BJ (cell line): ENCODE measurements around the gene HOXB8. TPM values are rescaled to one million over a fixed set of nuclear protein-coding genes. Genes with fewer than 3 reads are reported as not detected.

Experiments used
- CTCF ChIA-PET: fragments of 350-600 bp; formaldehyde crosslinking; extraction: SDS; loops from one replicate; lab custom pipeline; 2021; ENCODE audit warnings: antibody characterized with exemption, inconsistent platforms; lab: Yijun Ruan, JAX
- POLR2A ChIA-PET: fragments of 300-600 bp; sonication (Branson Sonifier 250); formaldehyde crosslinking; extraction: SDS; loops from one replicate; lab custom pipeline; 2021; ENCODE audit warnings: antibody characterized with exemption; lab: Charles Lee
- DNase-seq: peaks from one replicate; pipeline ENCODE4 v3.0.0-alpha.2; 2011; ENCODE audit warnings: low read depth
- H3K27me3 ChIP-seq: 2 replicates; pipeline ENCODE4 v1.6.0; 2011; ENCODE audit warnings: low read length; ENCODE audit not compliant: control insufficient read depth, insufficient read depth
- H3K36me3 ChIP-seq: 2 replicates; pipeline ENCODE4 v1.5.1; 2011; ENCODE audit warnings: low read length; ENCODE audit not compliant: control insufficient read depth, insufficient read depth
- H3K4me3 ChIP-seq: 2 replicates; pipeline ENCODE4 v1.5.1; 2011; ENCODE audit warnings: low read depth, mild to moderate bottlenecking, control low read depth, low read length
- polyA plus RNA-seq: library from polyadenylated mRNA; depleted of rRNA; stranded (reverse); fragments of >200 nt; gene quantifications from 2 replicates; pipeline ENCODE4 v1.2.3, GENCODE V29; 2011
- TF ChIP-seq, protein P1 (sequence below): IDR thresholded peaks from 2 replicates; pipeline ENCODE4 v1.5.1; 2011; ENCODE audit warnings: low read depth, mild to moderate bottlenecking, control low read depth, inconsistent platforms, low read length, moderate library complexity; ENCODE audit not compliant: insufficient read depth

The HOXB8 gene
- polyA plus RNA-seq, 1 experiment: not detected

DNA sequence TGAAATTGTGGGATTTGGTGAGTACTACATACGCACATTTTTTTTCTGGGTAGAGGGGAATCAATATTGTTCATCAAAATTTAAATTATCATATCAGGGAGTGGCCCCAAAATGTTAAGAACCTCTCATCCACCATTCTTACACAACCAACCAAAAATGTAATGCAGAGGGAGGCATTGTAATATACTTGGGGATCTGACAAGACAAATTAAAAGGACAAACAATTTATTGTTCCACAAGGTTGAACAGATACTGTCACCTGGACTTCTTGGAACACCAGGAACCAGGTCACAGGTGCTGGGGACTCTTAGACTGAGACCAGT is 25.7 kb upstream of the HOXB8 start:
- ChIA-PET POLR2A (no interaction called here), CTCF (interaction anchor here (1.4 kb wide), 2 partner anchors 9 to 40 kb away, joined by 3 to 4 read pairs; no protein-coding TSS in a partner anchor)
- DNase-seq: no peak
- Histone ChIP-seq H3K36me3 (no peaks in the 10 kb centered on the region), H3K27me3 (peaks cover 74% of the 10 kb centered on the region), H3K4me3 (no peak overlapping the region)
- TF ChIP-seq, protein P1, sequence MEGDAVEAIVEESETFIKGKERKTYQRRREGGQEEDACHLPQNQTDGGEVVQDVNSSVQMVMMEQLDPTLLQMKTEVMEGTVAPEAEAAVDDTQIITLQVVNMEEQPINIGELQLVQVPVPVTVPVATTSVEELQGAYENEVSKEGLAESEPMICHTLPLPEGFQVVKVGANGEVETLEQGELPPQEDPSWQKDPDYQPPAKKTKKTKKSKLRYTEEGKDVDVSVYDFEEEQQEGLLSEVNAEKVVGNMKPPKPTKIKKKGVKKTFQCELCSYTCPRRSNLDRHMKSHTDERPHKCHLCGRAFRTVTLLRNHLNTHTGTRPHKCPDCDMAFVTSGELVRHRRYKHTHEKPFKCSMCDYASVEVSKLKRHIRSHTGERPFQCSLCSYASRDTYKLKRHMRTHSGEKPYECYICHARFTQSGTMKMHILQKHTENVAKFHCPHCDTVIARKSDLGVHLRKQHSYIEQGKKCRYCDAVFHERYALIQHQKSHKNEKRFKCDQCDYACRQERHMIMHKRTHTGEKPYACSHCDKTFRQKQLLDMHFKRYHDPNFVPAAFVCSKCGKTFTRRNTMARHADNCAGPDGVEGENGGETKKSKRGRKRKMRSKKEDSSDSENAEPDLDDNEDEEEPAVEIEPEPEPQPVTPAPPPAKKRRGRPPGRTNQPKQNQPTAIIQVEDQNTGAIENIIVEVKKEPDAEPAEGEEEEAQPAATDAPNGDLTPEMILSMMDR: no peak

GRCh38 chr17:48639982-48640857 is 25.1 kb upstream of the HOXB8 start:
- Histone ChIP-seq H3K27me3 (peaks cover 73% of the 10 kb centered on the region), H3K36me3 (no peaks in the 10 kb centered on the region), H3K4me3 (no peak overlapping the region)
- ChIA-PET POLR2A (no interaction called here), CTCF (interaction anchor here (0.7 to 1.4 kb wide), 3 partner anchors 8 to 176 kb away, joined by 3 to 4 read pairs (median 3); no protein-coding TSS in a partner anchor)
- DNase-seq: no peak
- TF ChIP-seq, protein P1: no peak

- POLR2A ChIA-PET: no interaction called here
- TF ChIP-seq, protein P1: no peak
- CTCF ChIA-PET: no interaction called here
Observed at GRCh38 chr17:48639136-48639535, 24.0 kb upstream of the HOXB8 start.

DNA sequence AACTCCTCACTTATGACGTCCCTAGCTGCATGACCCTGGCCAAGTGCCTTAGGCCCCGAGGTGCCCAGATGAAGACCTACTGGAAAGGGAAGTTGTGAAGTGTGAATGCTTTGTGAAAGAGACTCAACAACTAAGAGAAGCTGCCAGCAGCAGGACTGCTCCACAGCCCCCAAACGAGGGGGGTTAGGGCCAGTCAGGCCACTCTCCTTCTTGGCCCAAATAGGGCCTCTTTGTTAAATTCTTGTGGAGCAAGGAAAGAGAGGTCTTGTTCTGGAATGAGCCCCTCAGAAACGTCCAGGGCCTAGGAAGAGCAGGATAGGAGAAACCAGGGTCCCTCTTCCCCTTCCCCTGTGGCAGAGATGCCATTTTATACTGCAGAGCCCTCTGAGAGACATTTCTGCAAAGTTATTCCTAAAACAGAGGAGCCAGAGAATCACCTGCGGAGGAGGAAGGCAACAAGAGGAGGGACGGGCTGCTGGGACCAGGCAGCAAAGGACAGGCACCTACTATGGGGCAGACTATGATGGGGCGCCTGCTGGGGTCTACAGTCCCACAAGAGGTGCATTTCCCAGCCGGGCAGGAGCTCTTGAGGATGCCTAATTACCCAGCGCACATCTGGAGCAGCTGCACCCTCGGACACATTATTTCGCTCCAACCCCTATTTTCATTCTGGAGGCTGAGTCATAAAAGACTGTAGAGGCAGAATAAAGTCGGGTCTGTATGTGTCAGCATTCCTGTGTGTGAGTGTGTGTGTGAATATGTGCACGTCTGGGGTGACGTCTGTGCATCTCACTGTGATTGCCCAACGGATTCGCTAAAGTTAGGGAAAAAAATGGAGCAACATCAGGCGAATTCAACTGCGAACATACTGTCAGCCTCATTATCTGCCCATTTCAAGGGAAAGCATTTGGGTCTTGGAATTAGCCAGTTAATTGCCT is 22.5 kb upstream of the HOXB8 start:
- DNase-seq: no peak
- no peak overlapping the region for H3K4me3 ChIP-seq
- TF ChIP-seq, protein P1: no peak
- ChIA-PET POLR2A (no interaction called here), CTCF (interaction anchor here (1.1 to 1.4 kb wide), 3 partner anchors 12 to 490 kb away, joined by 4 to 5 read pairs (median 4); partner anchors contain the start of gene HOXB9)
- H3K36me3 ChIP-seq: no peaks in the 10 kb centered on the region
- H3K27me3 ChIP-seq: peaks cover 75% of the 10 kb centered on the region

More at GRCh38 chr17:48639136-48639535, 24.0 kb upstream of the HOXB8 start:
- no peaks in the 10 kb centered on the region for H3K36me3 ChIP-seq
- H3K27me3 ChIP-seq: peaks cover 74% of the 10 kb centered on the region
- DNase-seq: no peak
- H3K4me3 ChIP-seq: no peak overlapping the region
